22Rv1 (cell line): Measurements from ENCODE around the gene ACTL8.

Experiments used
- ZFX ChIP-seq: fragments of 450-650 bp; IDR thresholded peaks from 2 replicates; pipeline ENCODE4 v1.6.1; 2017; ENCODE audit warnings: antibody characterized with exemption, borderline replicate concordance
- TF ChIP-seq, protein P1 (sequence below): fragments of 450-650 bp; IDR thresholded peaks from 2 replicates; pipeline ENCODE4 v1.5.1; 2017; ENCODE audit warnings: mild to moderate bottlenecking

GRCh38 chr1:17710889-17711576, 44.1 kb upstream of the ACTL8 start:
- TF ChIP-seq, protein P1, sequence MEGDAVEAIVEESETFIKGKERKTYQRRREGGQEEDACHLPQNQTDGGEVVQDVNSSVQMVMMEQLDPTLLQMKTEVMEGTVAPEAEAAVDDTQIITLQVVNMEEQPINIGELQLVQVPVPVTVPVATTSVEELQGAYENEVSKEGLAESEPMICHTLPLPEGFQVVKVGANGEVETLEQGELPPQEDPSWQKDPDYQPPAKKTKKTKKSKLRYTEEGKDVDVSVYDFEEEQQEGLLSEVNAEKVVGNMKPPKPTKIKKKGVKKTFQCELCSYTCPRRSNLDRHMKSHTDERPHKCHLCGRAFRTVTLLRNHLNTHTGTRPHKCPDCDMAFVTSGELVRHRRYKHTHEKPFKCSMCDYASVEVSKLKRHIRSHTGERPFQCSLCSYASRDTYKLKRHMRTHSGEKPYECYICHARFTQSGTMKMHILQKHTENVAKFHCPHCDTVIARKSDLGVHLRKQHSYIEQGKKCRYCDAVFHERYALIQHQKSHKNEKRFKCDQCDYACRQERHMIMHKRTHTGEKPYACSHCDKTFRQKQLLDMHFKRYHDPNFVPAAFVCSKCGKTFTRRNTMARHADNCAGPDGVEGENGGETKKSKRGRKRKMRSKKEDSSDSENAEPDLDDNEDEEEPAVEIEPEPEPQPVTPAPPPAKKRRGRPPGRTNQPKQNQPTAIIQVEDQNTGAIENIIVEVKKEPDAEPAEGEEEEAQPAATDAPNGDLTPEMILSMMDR, result no peak
- no peak for TF ChIP-seq ZFX
